ENCODE results near the gene RBM18.

- TF ChIP-seq CTCF (IDR thresholded peaks at IDR 0.05), result no peak
- TF ChIP-seq POLR2A (IDR thresholded peaks at IDR 0.05), result no peak
These were observed 16.7 kb upstream of the RBM18 start for GRCh38 chr9:122281368-122281767.
